RWPE2 (cell line): ENCODE results near the gene NUDT16L1.

Experiments used
- ATAC-seq: fragments of 200-7000 bp; cut with Tn5 transposase; 3 replicates; pipeline ENCODE4 v1.9.1; 2021; ENCODE audit warnings: low read depth
- DNase-seq: peaks from one replicate; pipeline ENCODE4 v3.0.0-alpha.2; 2020; ENCODE audit warnings: low spot score
- H3K27ac ChIP-seq: fragments of 450-650 bp; 2 replicates; pipeline ENCODE4 v1.5.1; 2017; ENCODE audit warnings: mild to moderate bottlenecking; ENCODE audit not compliant: poor library complexity, severe bottlenecking
- H3K27me3 ChIP-seq: fragments of 250-450 bp; sonication (Bioruptor Pico); 2 replicates; pipeline ENCODE4 v1.5.1; 2021; ENCODE audit warnings: mild to moderate bottlenecking, moderate library complexity; ENCODE audit not compliant: insufficient read depth, poor library complexity, severe bottlenecking
- H3K36me3 ChIP-seq: fragments of 250-450 bp; sonication (Bioruptor Pico); 2 replicates; pipeline ENCODE4 v1.5.1; 2020; ENCODE audit warnings: low read depth, mild to moderate bottlenecking, moderate library complexity
- H3K4me1 ChIP-seq: fragments of 250-450 bp; sonication (Bioruptor Pico); 2 replicates; pipeline ENCODE4 v1.5.1; 2021; ENCODE audit warnings: mild to moderate bottlenecking, moderate library complexity; ENCODE audit not compliant: insufficient read depth, poor library complexity, severe bottlenecking
- H3K4me3 ChIP-seq: fragments of 250-450 bp; sonication (Bioruptor Pico); 2 replicates; pipeline ENCODE4 v1.5.1; 2021; ENCODE audit warnings: mild to moderate bottlenecking, moderate library complexity; ENCODE audit not compliant: severe bottlenecking
- H3K9me3 ChIP-seq: fragments of 250-450 bp; sonication (Bioruptor Pico); 2 replicates; pipeline ENCODE4 v1.5.1; 2021; ENCODE audit warnings: mild to moderate bottlenecking, moderate library complexity; ENCODE audit not compliant: severe bottlenecking
- CTCF ChIP-seq: fragments of 450-650 bp; IDR thresholded peaks from one replicate; pipeline ENCODE4 v1.5.1; 2017; ENCODE audit warnings: mild to moderate bottlenecking, moderate library complexity; ENCODE audit not compliant: poor library complexity, severe bottlenecking

The NUDT16L1 gene

GRCh38 chr16:4700997-4701743 lies 7.8 kb downstream of the NUDT16L1 start:
- DNase-seq (no peak), ATAC-seq (no peak)
- no peaks in the 10 kb centered on the region for H3K4me1 ChIP-seq
- H3K4me3 ChIP-seq, result no peak overlapping the region
- H3K9me3 ChIP-seq, result no peaks in the 10 kb centered on the region
- H3K36me3 ChIP-seq, result peaks cover 47% of the 10 kb centered on the region
- H3K27me3 ChIP-seq, result no peaks in the 10 kb centered on the region
- TF ChIP-seq CTCF, result no peak
- no peak overlapping the region for H3K27ac ChIP-seq

- peak; percentile 59 for DNase-seq
Measured at GRCh38 chr16:4701791-4702465, 8.6 kb downstream of the NUDT16L1 start.

GRCh38 chr16:4702466-4702808 lies 9.1 kb downstream of the NUDT16L1 start:
- no peak for TF ChIP-seq CTCF
- H3K9me3 ChIP-seq, result no peaks in the 10 kb centered on the region
- no peak for DNase-seq
- no peaks in the 10 kb centered on the region for H3K4me1 ChIP-seq
- no peak overlapping the region for H3K27ac ChIP-seq
- ATAC-seq, result no peak
- H3K4me3 ChIP-seq, result no peak overlapping the region
- H3K27me3 ChIP-seq, result no peaks in the 10 kb centered on the region
- peaks cover 53% of the 10 kb centered on the region for H3K36me3 ChIP-seq

More at GRCh38 chr16:4701791-4702465, 8.6 kb downstream of the NUDT16L1 start:
- peaks cover 50% of the 10 kb centered on the region for H3K36me3 ChIP-seq
- no peaks in the 10 kb centered on the region for H3K27me3 ChIP-seq
- no peaks in the 10 kb centered on the region for H3K4me1 ChIP-seq
- H3K4me3 ChIP-seq, result no peak overlapping the region
- no peak overlapping the region for H3K27ac ChIP-seq
- H3K9me3 ChIP-seq, result no peaks in the 10 kb centered on the region
- no peak for TF ChIP-seq CTCF
- ATAC-seq, result no peak

GRCh38 chr16:4703906-4704305 lies 10.5 kb downstream of the NUDT16L1 start:
- DNase-seq (no peak), ATAC-seq (no peak)
- no peak for TF ChIP-seq CTCF
- Histone ChIP-seq H3K36me3 (peaks cover 61% of the 10 kb centered on the region), H3K27me3 (no peaks in the 10 kb centered on the region), H3K4me1 (no peaks in the 10 kb centered on the region), H3K27ac (no peak overlapping the region), H3K9me3 (no peaks in the 10 kb centered on the region), H3K4me3 (no peak overlapping the region)

GRCh38 chr16:4704491-4704890 lies 11.1 kb downstream of the NUDT16L1 start:
- Histone ChIP-seq H3K4me1 (no peaks in the 10 kb centered on the region), H3K36me3 (peaks cover 59% of the 10 kb centered on the region), H3K9me3 (no peaks in the 10 kb centered on the region), H3K27ac (no peak overlapping the region), H3K27me3 (no peaks in the 10 kb centered on the region), H3K4me3 (no peak overlapping the region)
- ATAC-seq (no peak), DNase-seq (no peak)
- no peak for TF ChIP-seq CTCF
